Hepatocyte (in vitro differentiated cells): Measurements from ENCODE around the gene CMA1.

Experiments used
- CTCF ChIP-seq: fragments of 200-600 bp; sonication (generic); IDR thresholded peaks from 2 replicates; pipeline ENCODE4 v1.5.1; 2016; ENCODE audit warnings: antibody characterized with exemption, mild to moderate bottlenecking; ENCODE audit not compliant: poor library complexity
- EZH2phosphoT487 ChIP-seq: fragments of 200-600 bp; sonication (generic); IDR thresholded peaks from one replicate; pipeline ENCODE4 v1.6.1; 2018; ENCODE audit warnings: antibody characterized with exemption, mild to moderate bottlenecking, low read depth, moderate library complexity; ENCODE audit not compliant: unreplicated experiment, severe bottlenecking

- no peak for TF ChIP-seq CTCF
- no peak for TF ChIP-seq EZH2phosphoT487
Observed at GRCh38 chr14:24483604-24484252, 24.3 kb downstream of the CMA1 start.
